ENCODE results near the gene MYT1. TPM values are rescaled to one million over a fixed set of nuclear protein-coding genes. Genes with fewer than 3 reads are reported as not detected.

Gene MYT1
- total and polyA plus RNA-seq, 2 of the 8 experiments (the other 6 are each of a cell fraction or from before 2014, with no cell fraction given): 0.63 to 2.0 TPM

DNA sequence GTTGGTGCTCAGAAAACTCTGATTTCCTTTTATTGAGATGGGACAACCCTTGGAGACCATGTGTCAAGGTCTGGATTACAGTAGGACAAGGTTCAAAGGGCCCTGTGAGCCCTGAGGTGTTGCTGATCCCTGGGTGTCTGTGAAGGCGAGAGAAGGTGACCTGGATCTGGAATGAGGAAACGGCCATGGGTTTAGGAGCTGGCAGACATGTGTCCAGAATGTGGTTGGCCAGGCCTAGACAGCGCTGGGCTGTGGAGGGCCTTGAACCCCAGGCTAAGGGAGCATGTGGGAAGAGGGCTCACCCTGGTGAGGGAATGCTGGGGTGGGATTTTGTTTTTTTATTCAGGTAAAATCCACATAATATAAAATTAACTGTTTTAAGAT is 116.2 kb downstream of the MYT1 start:
- no peak for FAIRE-seq
- no peak overlapping the region for H4K91ac ChIP-seq (replicated peaks; ENCODE audit: insufficient read length, low read length)
- H3K9me3 ChIP-seq (ENCODE audit: insufficient read depth in 2 of 2, low read depth in 1 of 2, low read length in 1 of 2): peaks cover 33 to 53% of the 10 kb centered on the region in 2 experiments
- no peaks in the 10 kb centered on the region for H3K4me1 ChIP-seq (replicated peaks in 1 of 4; ENCODE audit: control insufficient read depth in 3 of 4, insufficient read depth in 4 of 4, low read length in 3 of 4)
- no peak overlapping the region for H4K5ac ChIP-seq (ENCODE audit: insufficient read length, low read depth, low read length)
- no peak overlapping the region for H3K4me2 ChIP-seq (ENCODE audit: insufficient read depth in 1 of 2, low read depth in 2 of 2, low read length in 2 of 2)
- H4K8ac ChIP-seq (ENCODE audit: extremely low read depth, insufficient read depth, low read length): no peak overlapping the region
- no peak overlapping the region for H3K4me3 ChIP-seq (ENCODE audit: extremely low read depth in 1 of 4, insufficient read depth in 2 of 4, low read depth in 3 of 4, low read length in 4 of 4)
- H3K56ac ChIP-seq (replicated peaks; ENCODE audit: insufficient read length, low read depth, low read length): no peak overlapping the region
- TF ChIP-seq CREB1 (IDR thresholded peaks at IDR 0.05) (no peak), JUN (IDR thresholded peaks at IDR 0.05; ENCODE audit: low read depth, low read length) (no peak), TEAD4 (IDR thresholded peaks at IDR 0.05; ENCODE audit: low read depth, low read length) (no peak), TAF7 (optimal IDR thresholded peaks at IDR 0.05; ENCODE audit: borderline replicate concordance, low read depth, low read length) (no peak), CBX8 (IDR thresholded peaks at IDR 0.05; ENCODE audit: borderline replicate concordance, low read depth, low read length) (no peak), CEBPB (IDR thresholded peaks at IDR 0.05; ENCODE audit: low read depth, low read length) (no peak), RXRA (IDR thresholded peaks at IDR 0.05; ENCODE audit: insufficient read depth, low read depth, low read length) (no peak)
- TF ChIP-seq, protein P1, sequence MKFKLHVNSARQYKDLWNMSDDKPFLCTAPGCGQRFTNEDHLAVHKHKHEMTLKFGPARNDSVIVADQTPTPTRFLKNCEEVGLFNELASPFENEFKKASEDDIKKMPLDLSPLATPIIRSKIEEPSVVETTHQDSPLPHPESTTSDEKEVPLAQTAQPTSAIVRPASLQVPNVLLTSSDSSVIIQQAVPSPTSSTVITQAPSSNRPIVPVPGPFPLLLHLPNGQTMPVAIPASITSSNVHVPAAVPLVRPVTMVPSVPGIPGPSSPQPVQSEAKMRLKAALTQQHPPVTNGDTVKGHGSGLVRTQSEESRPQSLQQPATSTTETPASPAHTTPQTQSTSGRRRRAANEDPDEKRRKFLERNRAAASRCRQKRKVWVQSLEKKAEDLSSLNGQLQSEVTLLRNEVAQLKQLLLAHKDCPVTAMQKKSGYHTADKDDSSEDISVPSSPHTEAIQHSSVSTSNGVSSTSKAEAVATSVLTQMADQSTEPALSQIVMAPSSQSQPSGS (IDR thresholded peaks at IDR 0.05; ENCODE audit: low read length): no peak
- TF ChIP-seq, protein P2, sequence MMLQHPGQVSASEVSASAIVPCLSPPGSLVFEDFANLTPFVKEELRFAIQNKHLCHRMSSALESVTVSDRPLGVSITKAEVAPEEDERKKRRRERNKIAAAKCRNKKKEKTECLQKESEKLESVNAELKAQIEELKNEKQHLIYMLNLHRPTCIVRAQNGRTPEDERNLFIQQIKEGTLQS (IDR thresholded peaks at IDR 0.05; ENCODE audit: insufficient read depth, low read depth, low read length): no peak
- POLR2A ChIA-PET (ENCODE audit: partially characterized antibody): no interaction called here
- no peak for DNase-seq (ENCODE audit: low read depth in 1 of 2, low spot score in 2 of 2)
- no peak overlapping the region for H3K18ac ChIP-seq (ENCODE audit: extremely low read depth, low read length)
- no peak overlapping the region for H2BK20ac ChIP-seq (ENCODE audit: low read length)
- H3K14ac ChIP-seq (ENCODE audit: insufficient read length): no peak overlapping the region
- no peaks in the 10 kb centered on the region for H3K23me2 ChIP-seq (ENCODE audit: low read depth, low read length)
- no peaks in the 10 kb centered on the region for H3K79me1 ChIP-seq (ENCODE audit: low read depth, low read length)
- H2BK15ac ChIP-seq (ENCODE audit: low read length): no peak overlapping the region
- no peak overlapping the region for H3K27ac ChIP-seq (ENCODE audit: low read depth, low read length)
- H3K4ac ChIP-seq (replicated peaks; ENCODE audit: insufficient read length, low read depth, low read length): no peak overlapping the region
- no peak overlapping the region for H2AFZ ChIP-seq (ENCODE audit: low read length)
- no peak overlapping the region for H2BK12ac ChIP-seq (ENCODE audit: low read depth, low read length)
- H3K23ac ChIP-seq (ENCODE audit: insufficient read length): no peak overlapping the region
- WGBS, 2 experiments (ENCODE audit: extremely low coverage in 1 of 2, insufficient coverage in 1 of 2, insufficient read length in 1 of 2, insufficient replicate concordance in 2 of 2, low coverage in 1 of 2, low lambda C conversion rate in 2 of 2, missing lambda C conversion rate in 1 of 2): 96% methylated on average over 3 of the region's 3 CpGs; no CpG with 5 or more reads in 1 of the 2 experiments
- H4K20me1 ChIP-seq (replicated peaks in 1 of 2; ENCODE audit: control insufficient read depth in 1 of 2, insufficient read depth in 2 of 2, low read length in 2 of 2): no peaks in the 10 kb centered on the region
- H3K9ac ChIP-seq (replicated peaks in 1 of 4; ENCODE audit: extremely low read depth in 1 of 4, low read depth in 3 of 4, low read length in 3 of 4): no peak overlapping the region
- no peaks in the 10 kb centered on the region for H3K27me3 ChIP-seq (replicated peaks in 1 of 4; ENCODE audit: control insufficient read depth in 3 of 4, extremely low read depth in 1 of 4, insufficient read depth in 3 of 4, low read length in 3 of 4)
- no peaks in the 10 kb centered on the region for H3K79me2 ChIP-seq (ENCODE audit: control insufficient read depth in 1 of 2, insufficient read depth in 2 of 2, low read length in 2 of 2)
- no peak overlapping the region for H2AK5ac ChIP-seq (ENCODE audit: low read depth, low read length)
- no peak overlapping the region for H2BK5ac ChIP-seq (ENCODE audit: low read depth, low read length)
- CTCF ChIA-PET (ENCODE audit: partially characterized antibody): interaction anchor here (0.8 to 1.2 kb wide), 2 partner anchors 14 to 189 kb away, joined by 3 to 4 read pairs; no protein-coding TSS in a partner anchor
- H3K36me3 ChIP-seq (ENCODE audit: control insufficient read depth in 2 of 4, insufficient read depth in 4 of 4, low read length in 3 of 4): no peaks in the 10 kb centered on the region
- no peak overlapping the region for H2BK120ac ChIP-seq (replicated peaks; ENCODE audit: low read depth, low read length)

Data from H1 (cell line).